Left lung (tissue), 10 donors: ENCODE results near the gene DLGAP3. TPM values are rescaled to one million over a fixed set of nuclear protein-coding genes. Genes with fewer than 3 reads are reported as not detected.
A peak's percentile ranks its signal among the peaks of the same experiment; 100 is the strongest.

Experiments
- ATAC-seq: fragments of 200-7000 bp; cut with Tn5 transposase; one replicate; pipeline ENCODE4 v1.9.1; 2020; ENCODE audit warnings: moderate library complexity
- DNase-seq, 4 donors: peaks; one replicate each; pipeline ENCODE4 v3.0.0-alpha.2; 2013 to 2020
- H3K27ac ChIP-seq, 2 donors: fragments of 200-600 bp; sonication (generic) in 1 of 2; one replicate each; pipeline versions ENCODE4 v1.5.0 to v1.8.0; 2020 to 2021
- H3K27me3 ChIP-seq, 2 donors: fragments of 200-600 bp; sonication (generic) in 1 of 2; one replicate each; pipeline versions ENCODE4 v1.5.0 to v1.8.0; 2020 to 2021
- H3K36me3 ChIP-seq, 2 donors: fragments of 200-600 bp; sonication (generic) in 1 of 2; one replicate each; pipeline versions ENCODE4 v1.5.0 to v1.8.0; 2020 to 2021
- H3K4me1 ChIP-seq, 2 donors: fragments of 200-600 bp; one replicate each; pipeline ENCODE4 v1.8.0; 2021
- H3K4me3 ChIP-seq, 2 donors: fragments of 200-600 bp; sonication (generic) in 1 of 2; one replicate each; pipeline versions ENCODE4 v1.5.0 to v1.8.0; 2020 to 2021; ENCODE audit warnings: mild to moderate bottlenecking in 1 of 2
- H3K9me3 ChIP-seq, 2 donors: fragments of 200-600 bp; sonication (generic) in 1 of 2; one replicate each; pipeline versions ENCODE4 v1.5.0 to v1.8.0; 2020 to 2021
- CTCF ChIP-seq, 2 donors: fragments of 200-600 bp; sonication (generic) in 1 of 2; IDR thresholded peaks; one replicate each; pipeline versions ENCODE4 v1.5.0 to v1.8.0; 2021; ENCODE audit warnings: antibody characterized with exemption in 2 of 2
- intact Hi-C, 2 donors: fragments of 100-400 bp; cut with DNase I; formaldehyde crosslinking; loops; one replicate each; pipeline versions ENCODE4 v1.11.2 to v1.14.2; 2022
- polyA plus RNA-seq, 6 donors: library from polyadenylated mRNA; unstranded; fragments of 120-200 nt; gene quantifications; one replicate each; pipeline ENCODE4 v1.2.1, GENCODE V29; 2013; ENCODE audit not compliant: insufficient read length in 6 of 6
- total RNA-seq, 2 donors: library from RNA; stranded (reverse); fragmentation: NEBNext Ultra II Directional; extraction: Animal tissue kit (Norgen Biotek cat#: 25700); gene quantifications; one replicate each; pipeline ENCODE4 v1.2.1, GENCODE V29; 2021
- donor health status: DM: no; HTN: yes; CAD: no.
- donor health status: DM: no; HTN: no; CAD: no.

Gene DLGAP3
- total and polyA plus RNA-seq, 8 donors = 0.11 to 0.46 (median 0.13) TPM

- Histone ChIP-seq H3K4me3 (no peak overlapping the region), H3K27ac (no peak overlapping the region), H3K9me3 (no peaks in the 10 kb centered on the region), H3K27me3 (peaks cover 3 to 13% of the 10 kb centered on the region in 2 donors), H3K36me3 (no peaks in the 10 kb centered on the region), H3K4me1 (peaks cover 0 to 21% of the 10 kb centered on the region in 2 donors)
- no peak for TF ChIP-seq CTCF (IDR thresholded peaks at IDR 0.05)
- no peak for DNase-seq
- ATAC-seq = no peak
- intact Hi-C loops = loop anchor here in 1 of 2 donors (5.0 kb wide), 1 partner anchor 80 kb away; no protein-coding TSS in a partner anchor
These were observed 62.0 kb downstream of the DLGAP3 start for GRCh38 chr1:34867415-34867814.

GRCh38 chr1:34866762-34867109 lies 62.7 kb downstream of the DLGAP3 start:
- Histone ChIP-seq H3K36me3 (no peaks in the 10 kb centered on the region), H3K4me3 (peak overlapping the region; percentile 77 to 80), H3K9me3 (no peaks in the 10 kb centered on the region), H3K27me3 (peaks cover 0 to 6% of the 10 kb centered on the region in 2 donors), H3K27ac (peak overlapping the region in 1 of 2 donors; percentile 85), H3K4me1 (peaks cover 0 to 21% of the 10 kb centered on the region in 2 donors)
- DNase-seq = no peak
- intact Hi-C loops = loop anchor here in 1 of 2 donors (5.0 kb wide), 1 partner anchor 79 kb away; no protein-coding TSS in a partner anchor
- no peak for ATAC-seq
- no peak for TF ChIP-seq CTCF (IDR thresholded peaks at IDR 0.05)

GRCh38 chr1:34865981-34866761 lies 63.3 kb downstream of the DLGAP3 start:
- intact Hi-C loops = loop anchor here in 1 of 2 donors (5.0 kb wide), 1 partner anchor 79 kb away; no protein-coding TSS in a partner anchor
- Histone ChIP-seq H3K9me3 (no peaks in the 10 kb centered on the region), H3K27me3 (peaks cover 0 to under 1% of the 10 kb centered on the region in 2 donors), H3K4me3 (peak overlapping the region; percentile 77 to 80), H3K36me3 (no peaks in the 10 kb centered on the region), H3K4me1 (peaks cover 0 to 21% of the 10 kb centered on the region in 2 donors), H3K27ac (peak overlapping the region; percentile 77 to 85)
- peak; percentile 76 to 98 (median 84) for DNase-seq
- TF ChIP-seq CTCF (IDR thresholded peaks at IDR 0.05) = peak; percentile 96 to 97
- ATAC-seq = peak; percentile 91

GRCh38 chr1:34865573-34865972 lies 63.9 kb downstream of the DLGAP3 start:
- Histone ChIP-seq H3K4me1 (peaks cover 0 to 21% of the 10 kb centered on the region in 2 donors), H3K27me3 (no peaks in the 10 kb centered on the region), H3K27ac (peak overlapping the region; percentile 77 to 85), H3K4me3 (peak overlapping the region; percentile 77 to 80), H3K36me3 (no peaks in the 10 kb centered on the region), H3K9me3 (no peaks in the 10 kb centered on the region)
- intact Hi-C loops = loop anchor here in 1 of 2 donors (5.0 kb wide), 1 partner anchor 78 kb away; no protein-coding TSS in a partner anchor
- no peak for TF ChIP-seq CTCF (IDR thresholded peaks at IDR 0.05)
- DNase-seq (no peak), ATAC-seq (no peak)

GRCh38 chr1:34864759-34865158 lies 64.7 kb downstream of the DLGAP3 start:
- DNase-seq = no peak
- no peak overlapping the region for H3K4me3 ChIP-seq
- H3K27ac ChIP-seq = no peak overlapping the region
- H3K9me3 ChIP-seq = no peaks in the 10 kb centered on the region
- H3K36me3 ChIP-seq = no peaks in the 10 kb centered on the region
- no peak for TF ChIP-seq CTCF (IDR thresholded peaks at IDR 0.05)
- H3K4me1 ChIP-seq = peaks cover 4 to 29% of the 10 kb centered on the region in 2 donors
- no peak for ATAC-seq
- H3K27me3 ChIP-seq = no peaks in the 10 kb centered on the region
- intact Hi-C loops = loop anchor here in 1 of 2 donors (5.0 kb wide), 1 partner anchor 77 kb away; no protein-coding TSS in a partner anchor
